ENCODE measurements around the gene CORO2B.
"Not testable (repeated sequence)": the region's sequence is repeated elsewhere in the genome, so short reads cannot be mapped to it uniquely, and the experiment has no call there.

CORO2B gene

GRCh38 chr15:68755731-68756130 lies 176.9 kb downstream of the CORO2B start:
- Histone ChIP-seq H3K27ac (replicated peaks) (no peak overlapping the region), H3K27me3 (ENCODE audit: insufficient read depth, poor library complexity, severe bottlenecking) (no peaks in the 10 kb centered on the region), H3K4me3 (replicated peaks; ENCODE audit: insufficient read depth, low read length) (no peak overlapping the region)
- no peak for DNase-seq (ENCODE audit: low read depth in 1 of 2, low spot score in 1 of 2)
- no peak for TF ChIP-seq POLR2AphosphoS5 (IDR thresholded peaks at IDR 0.05; ENCODE audit: low read depth)

DNA sequence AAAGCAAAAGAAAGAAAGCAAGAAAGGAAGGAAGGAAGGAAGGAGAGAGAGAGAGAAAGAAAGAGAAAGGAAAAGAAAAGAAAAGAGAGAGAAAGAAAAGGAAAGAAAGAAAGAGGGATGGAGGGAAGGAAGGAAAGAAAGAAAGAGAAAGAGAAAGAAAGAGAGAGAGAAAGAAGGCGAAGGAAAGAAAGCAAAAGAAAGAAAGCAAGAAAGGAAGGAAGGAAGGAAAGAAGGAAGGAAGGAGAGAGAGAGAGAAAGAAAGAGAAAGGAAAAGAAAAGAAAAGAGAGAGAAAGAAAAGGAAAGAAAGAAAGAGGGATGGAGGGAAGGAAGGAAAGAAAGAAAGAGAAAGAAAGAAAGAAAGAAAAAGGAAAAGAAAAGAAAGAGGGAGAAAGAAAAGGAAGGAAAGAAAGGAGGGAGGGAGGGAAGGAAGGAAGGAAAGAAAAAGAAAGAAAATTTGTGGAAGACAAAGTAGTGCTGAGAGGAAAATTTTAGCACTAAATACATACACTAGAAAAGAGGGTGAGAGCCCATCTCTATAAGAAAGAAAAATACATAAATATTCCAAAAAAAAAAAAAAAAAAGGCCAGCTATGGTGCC lies 181.3 kb downstream of the CORO2B start:
- not testable (repeated sequence) for DNase-seq (ENCODE audit: low read depth in 1 of 2, low spot score in 1 of 2); H3K4me3 ChIP-seq (replicated peaks; ENCODE audit: insufficient read depth, low read length); H3K27me3 ChIP-seq (ENCODE audit: insufficient read depth, poor library complexity, severe bottlenecking); H3K27ac ChIP-seq (replicated peaks)

GRCh38 chr15:68763063-68763462 lies 184.3 kb downstream of the CORO2B start:
- TF ChIP-seq, protein P1, sequence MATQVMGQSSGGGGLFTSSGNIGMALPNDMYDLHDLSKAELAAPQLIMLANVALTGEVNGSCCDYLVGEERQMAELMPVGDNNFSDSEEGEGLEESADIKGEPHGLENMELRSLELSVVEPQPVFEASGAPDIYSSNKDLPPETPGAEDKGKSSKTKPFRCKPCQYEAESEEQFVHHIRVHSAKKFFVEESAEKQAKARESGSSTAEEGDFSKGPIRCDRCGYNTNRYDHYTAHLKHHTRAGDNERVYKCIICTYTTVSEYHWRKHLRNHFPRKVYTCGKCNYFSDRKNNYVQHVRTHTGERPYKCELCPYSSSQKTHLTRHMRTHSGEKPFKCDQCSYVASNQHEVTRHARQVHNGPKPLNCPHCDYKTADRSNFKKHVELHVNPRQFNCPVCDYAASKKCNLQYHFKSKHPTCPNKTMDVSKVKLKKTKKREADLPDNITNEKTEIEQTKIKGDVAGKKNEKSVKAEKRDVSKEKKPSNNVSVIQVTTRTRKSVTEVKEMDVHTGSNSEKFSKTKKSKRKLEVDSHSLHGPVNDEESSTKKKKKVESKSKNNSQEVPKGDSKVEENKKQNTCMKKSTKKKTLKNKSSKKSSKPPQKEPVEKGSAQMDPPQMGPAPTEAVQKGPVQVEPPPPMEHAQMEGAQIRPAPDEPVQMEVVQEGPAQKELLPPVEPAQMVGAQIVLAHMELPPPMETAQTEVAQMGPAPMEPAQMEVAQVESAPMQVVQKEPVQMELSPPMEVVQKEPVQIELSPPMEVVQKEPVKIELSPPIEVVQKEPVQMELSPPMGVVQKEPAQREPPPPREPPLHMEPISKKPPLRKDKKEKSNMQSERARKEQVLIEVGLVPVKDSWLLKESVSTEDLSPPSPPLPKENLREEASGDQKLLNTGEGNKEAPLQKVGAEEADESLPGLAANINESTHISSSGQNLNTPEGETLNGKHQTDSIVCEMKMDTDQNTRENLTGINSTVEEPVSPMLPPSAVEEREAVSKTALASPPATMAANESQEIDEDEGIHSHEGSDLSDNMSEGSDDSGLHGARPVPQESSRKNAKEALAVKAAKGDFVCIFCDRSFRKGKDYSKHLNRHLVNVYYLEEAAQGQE (IDR thresholded peaks at IDR 0.05; ENCODE audit: insufficient replicate concordance, low read depth), result no peak
- no peak for TF ChIP-seq GABPA (IDR thresholded peaks at IDR 0.05; ENCODE audit: low read depth)
- TF ChIP-seq CTCF (IDR thresholded peaks at IDR 0.05; ENCODE audit: insufficient read depth, low read length), result no peak
- no peak for TF ChIP-seq SPI1 (IDR thresholded peaks at IDR 0.05; ENCODE audit: borderline replicate concordance, low read depth)
- TF ChIP-seq POLR2AphosphoS5 (IDR thresholded peaks at IDR 0.05; ENCODE audit: low read depth), result no peak
- H3K27ac ChIP-seq (replicated peaks), result no peak overlapping the region
- no peaks in the 10 kb centered on the region for H3K27me3 ChIP-seq (ENCODE audit: insufficient read depth, poor library complexity, severe bottlenecking)
- no peak for DNase-seq (ENCODE audit: low read depth in 1 of 2, low spot score in 1 of 2)
- H3K4me3 ChIP-seq (replicated peaks; ENCODE audit: insufficient read depth, low read length), result no peak overlapping the region

DNA sequence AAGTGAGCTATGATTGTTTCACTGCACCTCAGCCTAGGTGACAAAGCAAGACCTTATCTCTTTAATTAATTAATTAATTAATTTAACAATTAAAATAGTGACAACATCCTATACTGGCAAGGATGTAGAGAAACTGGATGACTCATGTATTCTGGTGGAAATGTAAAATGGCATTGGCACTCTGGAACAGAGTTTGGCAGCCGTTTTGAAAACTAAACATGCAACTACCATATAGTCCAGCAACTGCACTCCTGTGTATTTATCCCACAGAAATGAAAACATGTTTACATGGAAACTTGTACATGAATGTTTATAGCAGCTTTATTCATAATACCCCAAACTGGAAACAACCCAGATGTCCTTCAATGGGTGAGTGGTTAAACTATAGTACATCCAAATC lies 185.3 kb downstream of the CORO2B start:
- TF ChIP-seq, protein P1 (IDR thresholded peaks at IDR 0.05; ENCODE audit: insufficient replicate concordance, low read depth), result no peak
- TF ChIP-seq SPI1 (IDR thresholded peaks at IDR 0.05; ENCODE audit: borderline replicate concordance, low read depth), result no peak
- TF ChIP-seq CTCF (IDR thresholded peaks at IDR 0.05; ENCODE audit: insufficient read depth, low read length), result no peak
- no peak for TF ChIP-seq POLR2AphosphoS5 (IDR thresholded peaks at IDR 0.05; ENCODE audit: low read depth)
- TF ChIP-seq GABPA (IDR thresholded peaks at IDR 0.05; ENCODE audit: low read depth), result no peak
- H3K27ac ChIP-seq (replicated peaks), result no peak overlapping the region
- no peak for DNase-seq (ENCODE audit: low read depth in 1 of 2, low spot score in 1 of 2)
- H3K27me3 ChIP-seq (ENCODE audit: insufficient read depth, poor library complexity, severe bottlenecking), result no peaks in the 10 kb centered on the region
- H3K4me3 ChIP-seq (replicated peaks; ENCODE audit: insufficient read depth, low read length), result no peak overlapping the region
